Breast epithelium (tissue), 4 donors: Measurements from ENCODE around the gene KCTD14. TPM values are rescaled to one million over a fixed set of nuclear protein-coding genes. Genes with fewer than 3 reads are reported as not detected.

Source experiments
- DNase-seq, 2 donors: peaks; one replicate each; pipeline ENCODE4 v3.0.0-alpha.2; 2019; ENCODE audit warnings: low spot score in 2 of 2
- H3K27ac ChIP-seq, 2 donors: fragments of 200-600 bp; sonication (generic) in 1 of 2; one replicate each; pipeline ENCODE4 v1.5.1; 2016 to 2019; ENCODE audit warnings: mild to moderate bottlenecking in 1 of 2
- H3K27me3 ChIP-seq, 2 donors: fragments of 200-600 bp; sonication (generic) in 1 of 2; one replicate each; pipeline versions ENCODE4 v1.5.1 to v1.6.0; 2017 to 2019; ENCODE audit warnings: control low read depth in 1 of 2, mild to moderate bottlenecking in 1 of 2
- H3K36me3 ChIP-seq: fragments of 200-600 bp; one replicate; pipeline ENCODE4 v1.5.1; 2019
- H3K4me1 ChIP-seq, 2 donors: fragments of 200-600 bp; sonication (generic); one replicate each; pipeline ENCODE4 v1.5.1; 2016 to 2019; ENCODE audit warnings: control low read depth in 1 of 2
- H3K4me3 ChIP-seq, 3 donors: fragments of 200-600 bp; sonication (generic); 1 replicate in 2 of 3; 2 replicates in 1 of 3; pipeline ENCODE4 v1.5.1; 2016 to 2019; ENCODE audit warnings: mild to moderate bottlenecking in 3 of 3, moderate library complexity in 2 of 3
- H3K9me3 ChIP-seq, 2 donors: fragments of 200-600 bp; sonication (generic) in 1 of 2; one replicate each; pipeline ENCODE4 v1.5.1; 2016 to 2019; ENCODE audit warnings: control low read depth in 1 of 2
- CTCF ChIP-seq, 3 donors: fragments of 450-650 bp; IDR thresholded peaks; one replicate each; pipeline ENCODE4 v1.5.1; 2016 to 2017; ENCODE audit warnings: antibody characterized with exemption in 3 of 3, mild to moderate bottlenecking in 3 of 3, moderate library complexity in 3 of 3
- POLR2A ChIP-seq: fragments of 450-650 bp; IDR thresholded peaks from one replicate; pipeline ENCODE4 v1.6.1; 2016; ENCODE audit warnings: antibody characterized with exemption, mild to moderate bottlenecking, moderate library complexity
- POLR2AphosphoS5 ChIP-seq, 3 donors: sonication (generic); formaldehyde crosslinking; IDR thresholded peaks; one replicate each; pipeline ENCODE4 v1.6.1; 2017; ENCODE audit warnings: antibody characterized with exemption in 3 of 3
- intact Hi-C: fragments of 100-400 bp; cut with DNase I; formaldehyde crosslinking; loops from one replicate; pipeline ENCODE4 v1.15.1; 2023; ENCODE audit warnings: low total_unique reads
- total RNA-seq, 3 donors: library from RNA; depleted of rRNA; stranded (reverse); fragments of >200 nt; gene quantifications; one replicate each; pipeline ENCODE4 v1.1.0, GENCODE V29; 2016

Gene KCTD14
- total RNA-seq, 3 donors from 2014 or later: 0.64 to 22.4 (median 7.9) TPM

DNA sequence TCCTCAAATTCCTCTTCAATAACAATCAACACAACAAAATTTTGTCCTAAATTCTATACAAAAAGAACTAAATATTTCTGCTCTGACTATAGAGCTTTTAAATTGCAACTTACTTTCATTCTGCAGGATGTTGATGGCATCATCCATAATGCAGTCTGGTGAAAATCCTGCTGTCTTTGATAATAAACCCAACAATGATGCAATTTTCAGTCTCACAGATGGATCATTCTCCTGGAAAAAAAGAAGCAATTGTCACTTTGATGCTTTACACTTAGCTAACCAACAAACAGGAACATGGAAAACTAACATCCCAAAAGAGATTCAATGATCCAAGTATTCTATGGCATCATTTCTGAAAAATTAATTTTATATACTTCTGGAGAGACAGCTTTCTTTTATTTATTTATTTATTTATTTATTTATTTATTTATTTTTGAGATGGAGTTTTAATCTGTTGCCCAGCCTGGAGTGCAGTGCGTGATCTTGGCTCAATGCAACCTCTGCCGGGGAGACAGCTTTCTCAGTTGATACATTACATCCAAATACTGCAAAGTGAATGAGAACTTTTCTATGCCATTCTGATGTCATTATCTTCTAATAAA lies 41.6 kb downstream of the KCTD14 start:
- Histone ChIP-seq H3K27me3 (no peaks in the 10 kb centered on the region), H3K9me3 (no peaks in the 10 kb centered on the region), H3K36me3 (no peaks in the 10 kb centered on the region), H3K4me3 (no peak overlapping the region), H3K4me1 (no peaks in the 10 kb centered on the region), H3K27ac (no peak overlapping the region)
- TF ChIP-seq POLR2A: no peak
- no peak for TF ChIP-seq CTCF (IDR thresholded peaks at IDR 0.05)
- TF ChIP-seq POLR2AphosphoS5 (IDR thresholded peaks at IDR 0.05): no peak
- no peak for DNase-seq
- intact Hi-C loops: no loop called here

DNA sequence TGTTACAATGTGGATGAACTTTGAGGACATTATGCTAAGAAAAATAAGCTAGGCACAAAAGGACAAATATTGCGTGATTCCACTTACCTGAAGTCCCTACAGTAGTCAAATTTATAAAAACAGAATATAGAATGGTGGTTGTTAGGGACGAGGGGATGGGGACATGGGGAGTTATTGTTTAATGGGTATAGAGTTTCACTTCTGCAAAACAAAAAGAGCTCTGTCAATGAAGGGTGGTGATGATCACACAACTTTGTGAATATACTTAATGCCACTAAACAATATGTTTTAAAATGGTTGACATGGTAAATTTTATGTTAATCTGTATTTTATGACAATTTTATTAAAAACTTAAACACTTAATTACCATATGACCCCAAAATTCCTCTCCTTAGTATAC lies 54.7 kb downstream of the KCTD14 start:
- Histone ChIP-seq H3K36me3 (no peaks in the 10 kb centered on the region), H3K27me3 (no peaks in the 10 kb centered on the region), H3K9me3 (no peaks in the 10 kb centered on the region), H3K4me1 (no peaks in the 10 kb centered on the region), H3K4me3 (no peak overlapping the region), H3K27ac (no peak overlapping the region)
- TF ChIP-seq CTCF (IDR thresholded peaks at IDR 0.05) (no peak), POLR2AphosphoS5 (IDR thresholded peaks at IDR 0.05) (no peak), POLR2A (no peak)
- intact Hi-C loops: no loop called here
- DNase-seq: no peak

DNA sequence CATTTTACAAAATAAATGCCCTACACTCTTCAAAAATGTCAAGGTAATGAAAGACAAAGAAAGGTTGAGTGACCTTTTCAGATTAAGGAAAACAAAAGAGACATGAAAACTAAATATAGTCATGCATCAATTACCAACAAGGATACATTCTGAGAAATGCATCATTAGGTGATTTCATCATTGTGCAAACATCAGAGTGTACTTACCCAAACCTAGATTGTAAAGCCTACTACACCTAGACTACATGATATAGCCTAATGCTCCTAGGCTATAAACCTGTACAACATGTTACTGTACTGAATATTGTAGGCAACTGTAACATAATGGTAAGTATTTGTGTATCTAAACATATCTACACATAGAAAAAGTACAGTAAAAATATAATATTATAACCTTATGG lies 55.3 kb downstream of the KCTD14 start:
- Histone ChIP-seq H3K9me3 (no peaks in the 10 kb centered on the region), H3K27me3 (no peaks in the 10 kb centered on the region), H3K4me1 (no peaks in the 10 kb centered on the region), H3K4me3 (no peak overlapping the region), H3K36me3 (no peaks in the 10 kb centered on the region), H3K27ac (no peak overlapping the region)
- intact Hi-C loops: no loop called here
- DNase-seq: no peak
- TF ChIP-seq POLR2A (no peak), CTCF (IDR thresholded peaks at IDR 0.05) (no peak), POLR2AphosphoS5 (IDR thresholded peaks at IDR 0.05) (no peak)

- no peak for TF ChIP-seq POLR2A
- no peak for TF ChIP-seq POLR2AphosphoS5 (IDR thresholded peaks at IDR 0.05)
- no peak for TF ChIP-seq CTCF (IDR thresholded peaks at IDR 0.05)
- no peak overlapping the region for H3K4me3 ChIP-seq
- H3K36me3 ChIP-seq: no peaks in the 10 kb centered on the region
- no peak for DNase-seq
- intact Hi-C loops: no loop called here
- H3K27me3 ChIP-seq: no peaks in the 10 kb centered on the region
- H3K4me1 ChIP-seq: no peaks in the 10 kb centered on the region
- no peak overlapping the region for H3K27ac ChIP-seq
- no peaks in the 10 kb centered on the region for H3K9me3 ChIP-seq
Observed at GRCh38 chr11:77967121-77967520, 56.0 kb downstream of the KCTD14 start.

DNA sequence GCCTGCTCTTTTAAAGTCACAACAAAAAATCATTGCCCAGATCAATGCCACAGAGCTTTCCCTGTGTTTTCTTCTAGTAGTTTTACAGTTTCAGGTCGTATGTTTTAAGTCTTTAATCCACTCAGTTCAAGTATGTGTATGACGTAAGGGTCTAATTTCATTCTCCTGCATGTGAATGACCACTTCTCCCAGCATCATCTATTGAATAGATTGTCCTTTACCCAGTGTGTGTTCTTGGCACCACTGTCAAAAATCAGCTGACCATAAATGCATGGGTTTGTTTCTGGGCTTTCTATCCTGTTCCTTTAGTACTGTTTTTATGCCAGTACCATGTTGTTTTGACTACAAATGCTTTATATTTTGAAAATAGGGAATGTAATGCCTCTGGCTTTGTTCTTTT lies 56.7 kb downstream of the KCTD14 start:
- TF ChIP-seq POLR2A (no peak), POLR2AphosphoS5 (IDR thresholded peaks at IDR 0.05) (no peak), CTCF (IDR thresholded peaks at IDR 0.05) (no peak)
- H3K27ac ChIP-seq: no peak overlapping the region
- intact Hi-C loops: no loop called here
- H3K4me1 ChIP-seq: no peaks in the 10 kb centered on the region
- no peak for DNase-seq
- no peaks in the 10 kb centered on the region for H3K36me3 ChIP-seq
- H3K4me3 ChIP-seq: no peak overlapping the region
- no peaks in the 10 kb centered on the region for H3K9me3 ChIP-seq
- H3K27me3 ChIP-seq: no peaks in the 10 kb centered on the region

Other genes starting within 250 kb of the KCTD14 start
- gene RSF1, start 202.6 kb downstream of the KCTD14 start, total RNA-seq: 100 to 1,000 TPM in 1 of 3 donors, 10 to 100 TPM in 2; 82.2 to 112 (median 82.3) TPM
- gene AAMDC, start 202.1 kb downstream of the KCTD14 start, total RNA-seq: 10 to 100 TPM; 26.2 to 64.8 (median 30.5) TPM
- 10 to 100 TPM; 34.6 to 58.4 (median 47.5) TPM for gene INTS4, start 28.6 kb downstream of the KCTD14 start, total RNA-seq
- gene THRSP, start 40.6 kb upstream of the KCTD14 start, total RNA-seq: 10 to 100 TPM in 1 of 3 donors, 1 to 10 TPM in 2; 1.6 to 74.9 (median 5.7) TPM
- 100 to 1,000 TPM; 101 to 105 (median 103) TPM for gene NDUFC2, start 56.6 kb upstream of the KCTD14 start, total RNA-seq
- gene ALG8, start 116.3 kb upstream of the KCTD14 start, total RNA-seq: 10 to 100 TPM; 25.9 to 46.8 (median 36.7) TPM
- gene KCTD21, start 165.3 kb upstream of the KCTD14 start, total RNA-seq: 10 to 100 TPM in 1 of 3 donors, 1 to 10 TPM in 2; 8.5 to 13.1 (median 8.8) TPM
- gene USP35, start 165.6 kb upstream of the KCTD14 start, total RNA-seq: 10 to 100 TPM in 2 of 3 donors, 1 to 10 TPM in 1; 5.1 to 16.1 (median 11.3) TPM